ENCODE measurements around the gene UBE2O. TPM values are rescaled to one million over a fixed set of nuclear protein-coding genes. Genes with fewer than 3 reads are reported as not detected.
A peak's percentile ranks its signal among the peaks of the same experiment; 100 is the strongest.

Gene UBE2O
- total and polyA plus RNA-seq, 2 experiments from 2014 or later, result 30.4 to 79.4 TPM

GRCh38 chr17:76388966-76389888, 63.7 kb downstream of the UBE2O start:
- Histone ChIP-seq H4K20me1 (replicated peaks; ENCODE audit: insufficient read depth) (no peaks in the 10 kb centered on the region), H3K79me2 (replicated peaks; ENCODE audit: insufficient read depth) (no peaks in the 10 kb centered on the region), H3F3A (replicated peaks; ENCODE audit: low read depth) (peaks cover 23% of the 10 kb centered on the region), H3K27me3 (ENCODE audit: insufficient read depth) (peaks cover 23% of the 10 kb centered on the region), H3K27ac (ENCODE audit: low read depth) (peak overlapping the region; percentile 85), H3K4me2 (peak overlapping the region; percentile 62), H3K4me1 (ENCODE audit: insufficient read depth) (peaks cover 20% of the 10 kb centered on the region), H2AFZ (no peak overlapping the region), H3K36me3 (ENCODE audit: insufficient read depth) (peaks cover 9% of the 10 kb centered on the region; the same call in 1 of the 2 replicates), H3K4me3 (no peak overlapping the region; the same call in 1 of the 2 replicates), H3K9me2 (ENCODE audit: insufficient read depth) (no peaks in the 10 kb centered on the region)
- H3K9me3 Mint-ChIP-seq, result no peaks in the 10 kb centered on the region; the same call in 1 of the 3 replicates
- peaks cover 22% of the 10 kb centered on the region for H3K4me1 Mint-ChIP-seq
- TF ChIP-seq JUNB (IDR thresholded peaks at IDR 0.05; ENCODE audit: unreplicated experiment) (no peak), ZNF462 (CRISPR knock-in tag; IDR thresholded peaks at IDR 0.05) (no peak), NANOG (IDR thresholded peaks at IDR 0.05; ENCODE audit: borderline replicate concordance) (no peak), POLR2AphosphoS5 (IDR thresholded peaks at IDR 0.05; ENCODE audit: low read depth) (no peak), CTCF (conservative IDR thresholded peaks at IDR 0.05; ENCODE audit: low read depth in 2 of 2) (peak in 1 of 2 experiments; percentile 38; a peak in 3 of 4 replicates), ZNF114 (CRISPR knock-in tag; IDR thresholded peaks at IDR 0.05) (no peak), EZH2 (IDR thresholded peaks at IDR 0.05; ENCODE audit: low read depth, unreplicated experiment) (no peak), CREB1 (CRISPR knock-in tag; IDR thresholded peaks at IDR 0.05; ENCODE audit: low read depth) (no peak), ETS1 (IDR thresholded peaks at IDR 0.05) (no peak)
- H3K27me3 Mint-ChIP-seq (ENCODE audit: insufficient read depth, low read depth, poor library complexity), result peaks cover 33% of the 10 kb centered on the region
- peak; percentile 68 for DNase-seq (ENCODE audit: low spot score)
- ATAC-seq, result peak; percentile 16
- H3K27ac Mint-ChIP-seq, result peak overlapping the region; percentile 52
- H3K36me3 Mint-ChIP-seq (ENCODE audit: low read depth), result peaks cover 36% of the 10 kb centered on the region
- H3K4me3 Mint-ChIP-seq, result peak overlapping the region; percentile 23; the same call in 1 of the 3 replicates

Data from GM23338 (cell line).